ENCODE results near the gene DDX42.
A peak's percentile ranks its signal among the peaks of the same experiment; 100 is the strongest.

DDX42 gene

DNA sequence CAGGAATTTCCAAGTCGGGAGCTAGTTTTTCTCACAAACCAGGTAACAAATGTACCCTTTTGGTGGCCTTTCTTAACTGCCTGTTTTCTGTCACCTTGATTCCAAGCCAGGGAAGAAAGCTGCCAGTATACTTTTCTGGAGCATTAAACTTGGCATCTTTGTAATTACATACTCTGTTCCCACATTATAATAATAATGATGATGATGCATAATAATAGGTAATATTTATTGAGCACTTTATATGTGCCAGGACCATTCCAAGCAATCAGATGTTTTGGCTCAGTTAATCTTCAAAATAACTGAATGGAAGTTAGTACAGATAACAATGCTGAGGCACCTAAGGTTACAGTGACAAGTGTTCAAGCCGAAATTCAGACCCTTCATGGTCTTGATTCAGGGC, 42.2 kb downstream of the DDX42 start:
- H3K4me3 ChIP-seq (ENCODE audit: low read length) = no peak overlapping the region
- H3K27me3 ChIP-seq (ENCODE audit: control insufficient read depth, insufficient read depth, low read length) = no peaks in the 10 kb centered on the region
- H3K36me3 ChIP-seq (ENCODE audit: insufficient read depth, low read length) = peaks cover 93% of the 10 kb centered on the region
- peaks cover 7% of the 10 kb centered on the region for H3K4me1 ChIP-seq (ENCODE audit: control insufficient read depth, insufficient read depth, low read length)
- H3K9me3 ChIP-seq (replicated peaks; ENCODE audit: low read length) = no peaks in the 10 kb centered on the region
- H3K9ac ChIP-seq (ENCODE audit: low read depth, low read length) = no peak overlapping the region
- no peak overlapping the region for H3K4me2 ChIP-seq (ENCODE audit: low read length)

DNA sequence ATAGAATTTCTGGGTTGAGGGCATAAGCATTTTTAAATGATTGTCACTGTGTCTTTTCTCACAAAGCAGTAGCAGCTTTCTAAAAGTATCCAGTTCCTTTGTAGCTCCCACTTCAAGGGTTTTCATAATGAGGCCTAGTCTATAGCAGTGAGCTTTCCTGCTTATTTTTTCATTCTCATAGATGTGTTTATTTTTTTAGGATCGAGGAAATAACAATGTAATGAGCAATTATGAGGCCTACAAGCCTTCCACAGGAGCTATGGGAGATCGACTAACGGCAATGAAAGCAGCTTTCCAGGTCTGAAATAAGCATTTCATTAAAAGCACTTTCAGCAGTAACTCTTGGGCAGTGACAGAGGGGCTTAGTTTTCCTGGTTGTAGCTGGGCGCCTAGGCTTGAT, 42.7 kb downstream of the DDX42 start:
- H3K4me3 ChIP-seq (ENCODE audit: low read length) = no peak overlapping the region
- H3K27me3 ChIP-seq (ENCODE audit: control insufficient read depth, insufficient read depth, low read length) = no peaks in the 10 kb centered on the region
- no peaks in the 10 kb centered on the region for H3K9me3 ChIP-seq (replicated peaks; ENCODE audit: low read length)
- peaks cover 7% of the 10 kb centered on the region for H3K4me1 ChIP-seq (ENCODE audit: control insufficient read depth, insufficient read depth, low read length)
- H3K9ac ChIP-seq (ENCODE audit: low read depth, low read length) = no peak overlapping the region
- peaks cover 93% of the 10 kb centered on the region for H3K36me3 ChIP-seq (ENCODE audit: insufficient read depth, low read length)
- no peak overlapping the region for H3K4me2 ChIP-seq (ENCODE audit: low read length)

DNA sequence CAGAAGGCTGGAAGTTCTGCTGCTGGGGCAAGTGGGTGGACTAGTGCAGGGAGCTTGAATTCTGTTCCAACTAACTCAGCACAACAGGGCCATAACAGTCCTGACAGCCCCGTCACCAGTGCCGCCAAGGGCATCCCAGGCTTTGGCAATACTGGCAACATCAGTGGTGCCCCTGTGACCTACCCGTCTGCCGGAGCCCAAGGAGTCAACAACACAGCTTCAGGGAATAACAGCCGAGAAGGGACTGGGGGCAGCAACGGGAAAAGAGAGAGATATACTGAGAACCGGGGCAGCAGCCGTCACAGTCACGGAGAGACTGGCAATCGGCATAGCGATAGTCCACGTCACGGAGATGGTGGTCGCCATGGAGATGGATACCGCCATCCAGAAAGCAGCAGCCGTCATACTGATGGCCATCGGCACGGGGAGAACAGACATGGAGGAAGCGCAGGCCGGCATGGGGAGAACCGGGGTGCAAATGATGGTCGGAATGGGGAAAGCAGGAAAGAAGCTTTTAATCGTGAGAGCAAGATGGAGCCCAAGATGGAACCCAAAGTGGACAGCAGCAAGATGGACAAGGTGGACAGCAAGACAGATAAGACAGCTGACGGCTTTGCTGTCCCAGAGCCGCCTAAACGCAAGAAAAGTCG, 43.9 kb downstream of the DDX42 start:
- peaks cover 7% of the 10 kb centered on the region for H3K4me1 ChIP-seq (ENCODE audit: control insufficient read depth, insufficient read depth, low read length)
- no peak overlapping the region for H3K4me3 ChIP-seq (ENCODE audit: low read length)
- no peaks in the 10 kb centered on the region for H3K27me3 ChIP-seq (ENCODE audit: control insufficient read depth, insufficient read depth, low read length)
- H3K9ac ChIP-seq (ENCODE audit: low read depth, low read length) = no peak overlapping the region
- H3K36me3 ChIP-seq (ENCODE audit: insufficient read depth, low read length) = peaks cover 96% of the 10 kb centered on the region
- H3K4me2 ChIP-seq (ENCODE audit: low read length) = no peak overlapping the region
- H3K9me3 ChIP-seq (replicated peaks; ENCODE audit: low read length) = no peaks in the 10 kb centered on the region

DNA sequence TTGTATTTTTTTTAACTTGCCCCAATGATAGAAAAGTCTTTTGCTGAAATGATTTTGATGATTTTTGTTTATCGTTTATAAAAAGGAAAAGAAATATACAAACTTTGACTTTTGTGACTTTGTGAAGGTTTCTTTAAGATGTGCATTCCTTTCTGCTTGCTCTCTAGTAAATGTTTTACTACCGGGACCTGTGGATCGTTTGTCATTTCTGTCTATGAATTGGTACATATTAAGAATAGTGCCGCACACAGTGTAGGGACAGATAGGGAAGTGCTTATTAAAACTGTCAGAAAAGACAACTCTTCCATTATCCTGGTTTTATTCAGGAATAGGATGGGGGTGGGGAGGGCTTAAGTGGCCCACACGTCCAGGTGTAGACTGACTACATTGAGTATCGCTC, 45.2 kb downstream of the DDX42 start:
- no peaks in the 10 kb centered on the region for H3K9me3 ChIP-seq (replicated peaks; ENCODE audit: low read length)
- no peak overlapping the region for H3K4me3 ChIP-seq (ENCODE audit: low read length)
- no peaks in the 10 kb centered on the region for H3K27me3 ChIP-seq (ENCODE audit: control insufficient read depth, insufficient read depth, low read length)
- H3K36me3 ChIP-seq (ENCODE audit: insufficient read depth, low read length) = peaks cover 93% of the 10 kb centered on the region
- no peak overlapping the region for H3K4me2 ChIP-seq (ENCODE audit: low read length)
- peaks cover 7% of the 10 kb centered on the region for H3K4me1 ChIP-seq (ENCODE audit: control insufficient read depth, insufficient read depth, low read length)
- no peak overlapping the region for H3K9ac ChIP-seq (ENCODE audit: low read depth, low read length)

DNA sequence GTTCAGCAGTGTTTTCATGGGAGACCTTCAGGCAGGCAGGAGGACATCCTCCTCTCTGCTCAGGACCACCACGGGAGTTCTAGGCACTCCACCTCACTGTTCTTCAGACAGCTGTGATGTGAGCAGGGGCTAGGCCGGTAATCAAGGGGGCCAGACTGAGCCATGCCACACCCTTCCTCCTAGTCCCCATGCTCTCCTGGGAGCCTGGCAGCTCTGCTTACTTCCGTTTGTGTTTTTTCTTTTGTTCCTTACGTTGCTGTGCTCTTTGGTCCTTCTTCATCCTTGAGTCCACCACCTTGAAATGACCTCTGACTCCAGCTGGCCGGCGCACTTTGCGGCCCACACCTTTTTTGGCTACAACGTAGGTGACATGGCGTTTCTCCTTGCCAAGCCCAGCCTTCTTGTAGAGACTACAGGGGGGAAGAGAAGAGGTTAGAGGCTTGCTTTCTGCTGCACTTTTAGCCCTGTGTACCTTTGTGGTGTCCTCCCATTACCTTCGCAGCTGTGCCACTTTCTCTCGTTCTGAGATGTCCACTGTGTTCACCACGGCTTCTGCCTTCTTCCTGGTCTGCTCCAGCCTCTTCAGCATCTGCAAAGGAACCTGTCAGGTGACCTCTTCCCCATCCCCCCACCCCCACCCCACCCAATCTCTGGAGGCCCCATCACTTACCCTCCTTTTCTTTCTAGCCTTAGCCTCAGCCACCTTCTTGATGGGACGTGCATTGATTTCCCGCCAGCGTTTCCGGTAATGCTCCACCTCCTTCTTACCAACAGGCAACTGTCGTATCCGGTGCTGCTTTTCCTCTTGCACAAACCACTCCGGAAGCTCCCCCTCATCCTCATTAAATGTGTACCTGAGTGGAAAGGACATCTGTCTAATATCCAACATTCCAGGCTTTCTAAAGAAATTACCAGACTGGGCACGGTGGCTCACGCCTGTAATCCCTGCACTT, 45.9 kb downstream of the DDX42 start:
- H3K27me3 ChIP-seq (ENCODE audit: control insufficient read depth, insufficient read depth, low read length) = no peaks in the 10 kb centered on the region
- peaks cover 95% of the 10 kb centered on the region for H3K36me3 ChIP-seq (ENCODE audit: insufficient read depth, low read length)
- no peak overlapping the region for H3K4me2 ChIP-seq (ENCODE audit: low read length)
- H3K9me3 ChIP-seq (replicated peaks; ENCODE audit: low read length) = no peaks in the 10 kb centered on the region
- peaks cover 7% of the 10 kb centered on the region for H3K4me1 ChIP-seq (ENCODE audit: control insufficient read depth, insufficient read depth, low read length)
- no peak overlapping the region for H3K9ac ChIP-seq (ENCODE audit: low read depth, low read length)
- H3K4me3 ChIP-seq (ENCODE audit: low read length) = no peak overlapping the region

DNA sequence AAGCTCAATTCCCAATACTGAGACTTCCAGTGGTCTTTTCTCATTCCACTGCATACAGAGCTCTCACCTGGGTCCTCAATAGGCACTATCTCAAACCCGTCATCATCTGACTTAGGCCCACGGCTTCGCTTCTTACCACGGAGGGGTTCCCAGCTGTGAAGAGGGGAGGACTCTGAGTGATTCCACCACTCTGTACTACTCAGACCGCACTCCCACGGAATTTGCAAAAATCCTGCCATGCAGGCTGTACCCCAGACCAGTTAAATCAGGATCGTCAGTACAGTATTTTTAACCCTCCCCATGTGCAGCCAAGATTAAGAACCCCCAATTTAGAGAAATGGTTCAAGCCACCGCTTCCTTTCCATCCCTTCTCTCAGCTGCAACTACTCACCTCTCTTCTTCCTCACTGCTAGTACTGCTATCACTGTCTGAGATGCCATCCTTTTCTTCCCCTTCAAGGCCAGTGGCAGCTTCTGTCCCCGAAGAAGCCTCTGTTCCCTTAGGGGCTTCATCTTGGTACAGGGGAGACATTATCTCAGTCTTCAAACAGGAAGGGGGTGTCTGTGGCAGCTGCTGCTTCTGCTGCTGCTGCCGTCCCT, 47.1 kb downstream of the DDX42 start:
- Histone ChIP-seq H3K4me3 (ENCODE audit: low read length) (no peak overlapping the region), H3K4me1 (ENCODE audit: control insufficient read depth, insufficient read depth, low read length) (peaks cover 15% of the 10 kb centered on the region), H3K27me3 (ENCODE audit: control insufficient read depth, insufficient read depth, low read length) (no peaks in the 10 kb centered on the region), H3K4me2 (ENCODE audit: low read length) (no peak overlapping the region), H3K9me3 (replicated peaks; ENCODE audit: low read length) (no peaks in the 10 kb centered on the region), H3K36me3 (ENCODE audit: insufficient read depth, low read length) (peaks cover 93% of the 10 kb centered on the region), H3K9ac (ENCODE audit: low read depth, low read length) (no peak overlapping the region)

DNA sequence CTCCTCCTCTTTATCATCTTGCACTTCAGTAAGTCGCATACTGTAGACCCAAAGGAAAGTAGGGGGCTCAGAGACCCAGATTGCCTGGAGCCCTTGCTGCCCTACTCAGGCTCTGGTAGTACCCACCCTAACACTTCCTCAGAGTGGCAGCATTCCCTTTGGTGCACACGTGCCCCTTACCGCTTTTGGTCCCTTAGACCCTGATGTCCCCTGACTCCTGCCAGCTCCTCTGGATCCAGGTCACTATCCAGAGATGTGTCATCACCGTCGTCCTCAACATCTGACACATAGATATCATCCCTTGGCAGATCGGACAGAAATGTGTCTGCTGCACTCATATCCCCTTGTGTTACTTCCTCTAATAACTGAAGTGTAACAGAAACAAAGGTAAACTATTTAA, 47.8 kb downstream of the DDX42 start:
- no peaks in the 10 kb centered on the region for H3K27me3 ChIP-seq (ENCODE audit: control insufficient read depth, insufficient read depth, low read length)
- peaks cover 12% of the 10 kb centered on the region for H3K4me1 ChIP-seq (ENCODE audit: control insufficient read depth, insufficient read depth, low read length)
- H3K4me3 ChIP-seq (ENCODE audit: low read length) = no peak overlapping the region
- no peak overlapping the region for H3K9ac ChIP-seq (ENCODE audit: low read depth, low read length)
- no peaks in the 10 kb centered on the region for H3K9me3 ChIP-seq (replicated peaks; ENCODE audit: low read length)
- H3K4me2 ChIP-seq (ENCODE audit: low read length) = no peak overlapping the region
- peaks cover 86% of the 10 kb centered on the region for H3K36me3 ChIP-seq (ENCODE audit: insufficient read depth, low read length)

DNA sequence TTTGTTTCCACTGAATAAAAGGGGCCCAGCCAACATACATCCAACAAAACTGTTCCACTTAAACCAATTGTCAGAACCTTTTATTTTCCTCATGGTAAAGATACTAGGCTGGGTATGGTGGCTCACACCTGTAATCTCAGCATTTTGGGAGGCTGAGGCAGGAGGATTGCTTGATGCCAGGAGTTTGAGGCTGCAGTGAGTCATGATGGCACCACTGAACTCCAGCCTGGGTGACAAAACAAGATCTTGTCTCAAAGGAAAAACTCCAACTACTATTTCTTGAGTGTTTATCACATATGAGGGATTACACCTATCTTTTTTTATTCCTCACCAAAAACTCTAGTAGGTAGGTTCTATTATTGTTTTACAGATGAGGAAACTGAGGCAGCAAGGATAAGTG, 48.6 kb downstream of the DDX42 start:
- peaks cover 79% of the 10 kb centered on the region for H3K36me3 ChIP-seq (ENCODE audit: insufficient read depth, low read length)
- H3K9me3 ChIP-seq (replicated peaks; ENCODE audit: low read length) = no peaks in the 10 kb centered on the region
- H3K4me1 ChIP-seq (ENCODE audit: control insufficient read depth, insufficient read depth, low read length) = peaks cover 10% of the 10 kb centered on the region
- no peaks in the 10 kb centered on the region for H3K27me3 ChIP-seq (ENCODE audit: control insufficient read depth, insufficient read depth, low read length)
- H3K9ac ChIP-seq (ENCODE audit: low read depth, low read length) = no peak overlapping the region
- H3K4me2 ChIP-seq (ENCODE audit: low read length) = no peak overlapping the region
- H3K4me3 ChIP-seq (ENCODE audit: low read length) = no peak overlapping the region

DNA sequence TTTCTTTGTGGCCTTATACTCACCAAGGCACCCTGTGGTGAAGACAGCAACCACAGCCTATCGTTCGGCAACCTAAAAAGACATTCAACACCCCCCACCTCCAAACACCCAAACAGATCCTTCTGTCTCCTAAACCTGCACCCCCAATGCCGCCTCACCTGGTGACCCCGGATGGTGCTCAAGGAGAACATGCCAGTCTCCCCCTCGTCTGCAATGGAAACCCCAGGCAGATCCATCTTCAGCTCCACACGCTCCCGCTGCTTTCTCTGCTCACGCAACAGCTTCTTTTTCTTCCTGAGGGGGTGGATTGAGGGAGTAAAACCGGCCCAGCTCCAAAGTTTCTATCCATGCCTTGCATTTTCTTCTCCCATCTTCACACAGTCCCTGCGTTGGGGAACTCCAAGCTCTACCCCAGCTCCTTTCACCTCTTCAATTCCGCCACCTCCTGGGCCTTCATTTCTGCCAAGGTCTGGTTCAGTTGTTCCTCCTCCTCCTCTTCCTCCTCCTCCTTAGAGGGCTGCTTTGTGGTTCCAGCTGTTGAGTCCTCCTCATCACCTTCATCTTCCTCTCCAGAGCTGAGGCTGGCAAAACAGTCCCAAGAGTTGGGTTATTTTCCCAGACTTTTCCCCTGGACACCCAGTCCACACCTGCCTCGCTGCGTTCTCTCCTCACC, 49.8 kb downstream of the DDX42 start:
- Histone ChIP-seq H3K27me3 (ENCODE audit: control insufficient read depth, insufficient read depth, low read length) (no peaks in the 10 kb centered on the region), H3K4me1 (ENCODE audit: control insufficient read depth, insufficient read depth, low read length) (peaks cover 18% of the 10 kb centered on the region), H3K36me3 (ENCODE audit: insufficient read depth, low read length) (peaks cover 68% of the 10 kb centered on the region), H3K4me3 (ENCODE audit: low read length) (no peak overlapping the region), H3K9me3 (replicated peaks; ENCODE audit: low read length) (no peaks in the 10 kb centered on the region), H3K4me2 (ENCODE audit: low read length) (no peak overlapping the region), H3K9ac (ENCODE audit: low read depth, low read length) (no peak overlapping the region)

DNA sequence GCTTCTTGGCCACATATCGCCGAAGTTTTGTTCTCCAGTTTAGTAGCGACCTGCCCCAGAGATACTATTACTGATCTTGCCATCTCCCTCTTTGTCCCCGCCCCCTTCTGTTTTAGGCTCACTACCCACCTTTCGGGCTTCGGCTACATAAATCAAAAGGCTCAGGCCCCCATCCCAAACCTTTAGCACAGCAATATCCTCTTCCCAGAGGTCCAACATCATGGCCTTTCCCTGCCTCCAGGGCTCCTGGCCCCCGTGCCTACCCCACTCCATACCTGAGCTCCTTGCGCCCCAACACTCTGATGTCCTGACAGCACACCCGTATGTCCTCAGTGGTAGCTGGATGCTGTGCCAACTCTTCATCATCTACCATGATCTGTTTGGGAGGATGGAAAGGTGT, 50.4 kb downstream of the DDX42 start:
- Histone ChIP-seq H3K36me3 (ENCODE audit: insufficient read depth, low read length) (peaks cover 68% of the 10 kb centered on the region), H3K4me2 (ENCODE audit: low read length) (no peak overlapping the region), H3K27me3 (ENCODE audit: control insufficient read depth, insufficient read depth, low read length) (no peaks in the 10 kb centered on the region), H3K9me3 (replicated peaks; ENCODE audit: low read length) (no peaks in the 10 kb centered on the region), H3K9ac (ENCODE audit: low read depth, low read length) (no peak overlapping the region), H3K4me3 (ENCODE audit: low read length) (no peak overlapping the region), H3K4me1 (ENCODE audit: control insufficient read depth, insufficient read depth, low read length) (peaks cover 23% of the 10 kb centered on the region)

DNA sequence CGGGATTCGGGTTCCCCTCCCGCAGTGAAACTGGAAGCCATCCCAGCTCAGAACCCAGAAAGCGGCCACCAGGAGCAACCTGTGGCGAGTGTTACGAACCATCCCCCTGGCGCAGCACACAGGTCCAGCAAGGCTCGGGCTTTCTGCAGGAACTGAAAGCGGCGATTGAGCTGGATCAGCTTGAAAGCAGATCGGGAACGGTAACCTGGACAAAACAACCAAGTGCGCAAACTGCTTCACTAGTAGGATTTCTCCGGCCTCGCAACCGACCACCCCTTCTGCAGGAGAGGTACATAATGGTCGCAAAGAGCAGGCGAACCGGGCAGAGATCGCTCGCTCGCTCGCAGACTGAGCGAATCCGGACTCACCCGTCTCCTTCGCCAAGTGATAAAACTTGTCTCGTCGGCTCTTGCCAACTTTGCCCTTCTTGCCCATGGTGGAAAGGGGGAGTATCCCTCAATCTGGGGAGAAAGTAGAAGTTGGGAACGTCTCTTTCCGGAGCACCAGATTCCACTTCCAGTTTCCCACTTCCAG, 52.6 kb downstream of the DDX42 start:
- peaks cover 70% of the 10 kb centered on the region for H3K36me3 ChIP-seq (ENCODE audit: insufficient read depth, low read length)
- peak overlapping the region; percentile 89 for H3K4me2 ChIP-seq (ENCODE audit: low read length)
- peak overlapping the region; percentile 92 for H3K9ac ChIP-seq (ENCODE audit: low read depth, low read length)
- peak overlapping the region; percentile 89 for H3K4me3 ChIP-seq (ENCODE audit: low read length)
- no peaks in the 10 kb centered on the region for H3K27me3 ChIP-seq (ENCODE audit: control insufficient read depth, insufficient read depth, low read length)
- peaks cover 25% of the 10 kb centered on the region for H3K4me1 ChIP-seq (ENCODE audit: control insufficient read depth, insufficient read depth, low read length)
- H3K9me3 ChIP-seq (replicated peaks; ENCODE audit: low read length) = no peaks in the 10 kb centered on the region

Data from skeletal muscle satellite cell (primary cell).